ENCODE measurements around the gene ZFP42. TPM values are rescaled to one million over a fixed set of nuclear protein-coding genes. Genes with fewer than 3 reads are reported as not detected.

Gene ZFP42
- total RNA-seq, 1 donor from 2014 or later = not detected

DNA sequence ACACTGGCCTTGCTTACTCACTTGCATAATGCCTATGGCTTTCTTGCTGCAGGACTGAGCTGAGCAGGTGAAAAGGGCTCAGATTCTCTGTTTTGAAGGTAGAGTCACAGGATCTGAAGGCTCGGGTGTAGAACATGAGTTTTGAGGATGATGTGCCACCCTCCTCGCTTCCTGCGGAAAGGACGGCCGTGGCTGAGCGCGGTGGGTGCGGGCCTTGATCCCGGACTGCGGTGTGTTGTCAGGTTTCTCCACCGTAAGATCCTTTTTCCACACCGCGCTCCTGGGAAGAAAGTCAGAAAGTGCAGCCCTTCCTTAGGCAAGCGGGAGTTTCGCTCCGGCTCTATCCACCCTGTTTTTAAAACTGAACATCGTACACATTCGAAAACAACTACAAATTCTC, 36.2 kb downstream of the ZFP42 start:
- no peak for DNase-seq
- Histone ChIP-seq H3K27ac (replicated peaks) (no peak overlapping the region), H3K27me3 (ENCODE audit: low read depth) (peaks cover 44% of the 10 kb centered on the region), H3K4me3 (no peak overlapping the region), H3K4me1 (no peaks in the 10 kb centered on the region), H3K36me3 (no peaks in the 10 kb centered on the region), H3K9me3 (replicated peaks) (no peaks in the 10 kb centered on the region)
- TF ChIP-seq, protein P1, sequence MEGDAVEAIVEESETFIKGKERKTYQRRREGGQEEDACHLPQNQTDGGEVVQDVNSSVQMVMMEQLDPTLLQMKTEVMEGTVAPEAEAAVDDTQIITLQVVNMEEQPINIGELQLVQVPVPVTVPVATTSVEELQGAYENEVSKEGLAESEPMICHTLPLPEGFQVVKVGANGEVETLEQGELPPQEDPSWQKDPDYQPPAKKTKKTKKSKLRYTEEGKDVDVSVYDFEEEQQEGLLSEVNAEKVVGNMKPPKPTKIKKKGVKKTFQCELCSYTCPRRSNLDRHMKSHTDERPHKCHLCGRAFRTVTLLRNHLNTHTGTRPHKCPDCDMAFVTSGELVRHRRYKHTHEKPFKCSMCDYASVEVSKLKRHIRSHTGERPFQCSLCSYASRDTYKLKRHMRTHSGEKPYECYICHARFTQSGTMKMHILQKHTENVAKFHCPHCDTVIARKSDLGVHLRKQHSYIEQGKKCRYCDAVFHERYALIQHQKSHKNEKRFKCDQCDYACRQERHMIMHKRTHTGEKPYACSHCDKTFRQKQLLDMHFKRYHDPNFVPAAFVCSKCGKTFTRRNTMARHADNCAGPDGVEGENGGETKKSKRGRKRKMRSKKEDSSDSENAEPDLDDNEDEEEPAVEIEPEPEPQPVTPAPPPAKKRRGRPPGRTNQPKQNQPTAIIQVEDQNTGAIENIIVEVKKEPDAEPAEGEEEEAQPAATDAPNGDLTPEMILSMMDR (IDR thresholded peaks at IDR 0.05; ENCODE audit: borderline replicate concordance) = no peak
- intact Hi-C loops (cut with micrococcal nuclease) = no loop called here

DNA sequence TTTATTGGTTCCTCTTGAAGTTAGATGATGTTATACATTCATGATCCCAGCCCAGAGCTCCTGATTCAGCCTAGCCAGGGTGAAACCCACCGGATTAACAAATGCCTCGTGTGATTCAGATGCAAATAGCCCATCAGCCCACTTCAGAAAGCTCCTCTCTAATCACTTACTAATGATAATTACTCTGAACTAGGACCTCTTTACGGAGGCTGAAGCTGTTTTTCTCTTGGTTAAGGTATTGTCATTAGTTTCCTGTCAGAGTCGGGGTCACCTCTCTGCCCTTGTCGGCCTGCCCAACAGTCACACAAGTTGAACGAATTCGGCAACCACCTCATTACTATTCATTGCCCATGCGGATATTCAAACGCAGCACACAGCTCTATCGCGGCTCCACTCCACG, 36.6 kb downstream of the ZFP42 start:
- TF ChIP-seq, protein P1 (IDR thresholded peaks at IDR 0.05; ENCODE audit: borderline replicate concordance) = no peak
- Histone ChIP-seq H3K4me3 (no peak overlapping the region), H3K27me3 (ENCODE audit: low read depth) (peaks cover 44% of the 10 kb centered on the region), H3K9me3 (replicated peaks) (no peaks in the 10 kb centered on the region), H3K4me1 (no peaks in the 10 kb centered on the region), H3K27ac (replicated peaks) (no peak overlapping the region), H3K36me3 (no peaks in the 10 kb centered on the region)
- intact Hi-C loops (cut with micrococcal nuclease) = no loop called here
- no peak for DNase-seq

DNA sequence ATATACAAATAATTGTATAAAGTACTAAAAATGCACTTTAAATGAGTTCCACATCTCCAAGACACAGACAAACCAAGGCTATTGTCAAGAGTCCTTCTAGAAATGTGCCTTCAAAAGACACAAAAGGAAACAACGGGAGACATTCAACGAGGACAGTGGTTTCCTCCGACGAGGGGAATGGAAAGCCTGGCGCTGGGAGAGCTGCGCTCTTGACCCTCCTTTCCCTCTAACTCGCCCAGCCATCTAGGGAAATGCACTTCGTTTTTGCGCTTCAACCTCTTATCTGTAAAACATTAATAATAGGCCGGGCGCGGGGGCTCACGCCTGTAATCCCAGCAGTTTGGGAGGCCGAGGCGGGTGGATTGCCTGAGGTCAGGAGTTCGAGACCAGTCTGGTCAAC, 37.0 kb downstream of the ZFP42 start:
- intact Hi-C loops (cut with micrococcal nuclease) = no loop called here

DNA sequence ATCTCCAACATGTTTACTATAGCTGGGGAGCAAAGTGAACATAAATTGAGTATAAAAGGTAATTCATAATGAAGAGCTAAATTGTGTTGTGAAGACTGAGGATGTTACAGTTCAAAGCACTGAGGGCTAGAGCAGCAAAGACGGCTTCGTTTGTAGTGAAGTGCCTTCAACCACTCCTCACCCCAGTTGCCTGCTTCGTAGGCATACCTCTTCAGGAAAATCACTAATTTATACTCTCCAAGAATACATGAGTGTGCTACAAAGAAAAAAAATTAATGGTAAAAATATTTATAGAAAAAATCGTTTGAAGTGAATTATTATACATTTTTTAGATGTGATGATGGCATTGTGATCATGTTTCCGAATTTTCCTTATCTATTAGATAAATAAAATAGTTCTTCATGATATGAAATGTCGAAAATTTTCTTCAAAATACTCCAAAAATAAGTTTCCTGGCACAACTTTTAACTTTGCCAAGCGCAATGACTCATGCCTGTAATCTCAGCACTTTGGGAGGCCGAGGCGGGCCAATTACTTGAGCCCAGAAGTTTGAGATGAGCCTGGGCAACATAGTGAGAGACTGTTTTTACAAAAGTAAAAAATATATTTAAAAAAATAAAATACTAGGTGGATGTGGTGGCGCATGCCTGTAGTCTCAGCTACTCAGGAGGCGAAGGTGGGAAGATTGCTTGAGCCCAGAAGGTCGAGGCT, 41.6 kb downstream of the ZFP42 start:
- Histone ChIP-seq H3K27me3 (ENCODE audit: low read depth) (peaks cover 47% of the 10 kb centered on the region), H3K27ac (replicated peaks) (no peak overlapping the region), H3K36me3 (no peaks in the 10 kb centered on the region), H3K9me3 (replicated peaks) (no peaks in the 10 kb centered on the region), H3K4me3 (no peak overlapping the region), H3K4me1 (no peaks in the 10 kb centered on the region)
- DNase-seq = no peak
- TF ChIP-seq, protein P1 (IDR thresholded peaks at IDR 0.05; ENCODE audit: borderline replicate concordance) = no peak
- intact Hi-C loops (cut with micrococcal nuclease) = no loop called here

More for the DNA sequence above, 37.0 kb downstream of the ZFP42 start:
- Histone ChIP-seq H3K4me3 (no peak overlapping the region), H3K36me3 (no peaks in the 10 kb centered on the region), H3K9me3 (replicated peaks) (no peaks in the 10 kb centered on the region), H3K4me1 (no peaks in the 10 kb centered on the region), H3K27ac (replicated peaks) (no peak overlapping the region), H3K27me3 (ENCODE audit: low read depth) (peaks cover 44% of the 10 kb centered on the region)
- no peak for DNase-seq
- TF ChIP-seq, protein P1 (IDR thresholded peaks at IDR 0.05; ENCODE audit: borderline replicate concordance) = no peak

DNA sequence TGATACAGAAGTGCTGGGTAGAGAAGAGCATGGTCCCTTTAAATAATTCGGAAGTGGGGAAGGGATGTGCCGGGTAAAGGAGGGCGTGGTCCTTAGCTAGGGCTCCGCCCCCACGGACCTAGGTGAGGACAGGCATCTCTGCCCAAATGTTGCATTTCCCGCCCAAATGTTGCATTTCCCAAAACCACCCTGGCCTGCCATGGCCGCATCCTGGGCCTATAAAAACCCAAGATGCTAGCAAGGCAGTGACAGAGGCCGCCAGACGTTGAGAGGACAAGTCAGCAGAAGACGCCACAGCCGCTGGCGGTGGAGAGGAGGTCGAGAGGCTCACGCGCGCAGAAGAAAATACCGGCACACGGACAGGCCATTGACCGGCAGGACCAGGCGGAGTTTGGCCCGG, 46.1 kb downstream of the ZFP42 start:
- intact Hi-C loops (cut with micrococcal nuclease) = no loop called here
- H3K4me1 ChIP-seq = no peaks in the 10 kb centered on the region
- TF ChIP-seq, protein P1 (IDR thresholded peaks at IDR 0.05; ENCODE audit: borderline replicate concordance) = no peak
- H3K27ac ChIP-seq (replicated peaks) = no peak overlapping the region
- H3K9me3 ChIP-seq (replicated peaks) = no peaks in the 10 kb centered on the region
- no peaks in the 10 kb centered on the region for H3K36me3 ChIP-seq
- peaks cover 30% of the 10 kb centered on the region for H3K27me3 ChIP-seq (ENCODE audit: low read depth)
- H3K4me3 ChIP-seq = no peak overlapping the region
- DNase-seq = no peak
